DMS153 (cell line): ENCODE data around the gene MPZL1.
"Not testable (repeated sequence)": the region's sequence is repeated elsewhere in the genome, so short reads cannot be mapped to it uniquely, and the experiment has no call there.

Experiments
- DNase-seq: peaks from one replicate; lab custom pipeline; 2025; lab: John Stamatoyannopoulos, UW

Gene MPZL1

GRCh38 chr1:167812972-167813371, 91.2 kb downstream of the MPZL1 start:
- DNase-seq = no peak

GRCh38 chr1:167815650-167816049, 93.9 kb downstream of the MPZL1 start:
- no peak for DNase-seq

GRCh38 chr1:167819849-167820683, 98.3 kb downstream of the MPZL1 start:
- peak; percentile 37 for DNase-seq

GRCh38 chr1:167820684-167821355, 99.0 kb downstream of the MPZL1 start:
- no peak for DNase-seq

GRCh38 chr1:167821356-167821685, 99.5 kb downstream of the MPZL1 start:
- DNase-seq = no peak

- peak; percentile 26 for DNase-seq
These were observed 100.3 kb downstream of the MPZL1 start for GRCh38 chr1:167821969-167822685.

GRCh38 chr1:167824163-167824794, 102.5 kb downstream of the MPZL1 start:
- DNase-seq = no peak

GRCh38 chr1:167825419-167826079, 103.8 kb downstream of the MPZL1 start:
- no peak for DNase-seq

GRCh38 chr1:167826127-167826526, 104.3 kb downstream of the MPZL1 start:
- no peak for DNase-seq

- DNase-seq = no peak
These were observed 108.1 kb downstream of the MPZL1 start for GRCh38 chr1:167829868-167830267.

GRCh38 chr1:167830668-167831067, 108.9 kb downstream of the MPZL1 start:
- DNase-seq = not testable (repeated sequence)

GRCh38 chr1:167832693-167833092, 110.9 kb downstream of the MPZL1 start:
- DNase-seq = no peak

GRCh38 chr1:167833904-167834303, 112.1 kb downstream of the MPZL1 start:
- no peak for DNase-seq

- no peak for DNase-seq
These were observed 114.4 kb downstream of the MPZL1 start for GRCh38 chr1:167836197-167836596.

GRCh38 chr1:167837326-167837725, 115.5 kb downstream of the MPZL1 start:
- DNase-seq = no peak

- no peak for DNase-seq
These were observed 117.2 kb downstream of the MPZL1 start for GRCh38 chr1:167839009-167839408.
